Psoas muscle (tissue), 8 donors: Measurements from ENCODE around the gene JAM3. TPM values are rescaled to one million over a fixed set of nuclear protein-coding genes. Genes with fewer than 3 reads are reported as not detected.

Experiments used
- ATAC-seq, 4 donors: fragments of 200-7000 bp; cut with Tn5 transposase; one replicate each; pipeline ENCODE4 v1.9.1; 2020; ENCODE audit warnings: moderate library complexity in 3 of 4, mild to moderate bottlenecking in 2 of 4
- DNase-seq, 2 donors: peaks; one replicate each; pipeline ENCODE4 v3.0.0-alpha.2; 2020
- H3K27ac ChIP-seq: fragments of 200-600 bp; one replicate; pipeline ENCODE4 v1.8.0; 2022
- H3K27me3 ChIP-seq, 3 donors: fragments of 200-600 bp in 1 of 3; one replicate each; pipeline versions ENCODE4 v1.6.1 to v1.8.0; 2013 to 2022; ENCODE audit warnings: low read length in 2 of 3, mild to moderate bottlenecking in 2 of 3, moderate library complexity in 1 of 3; ENCODE audit not compliant: insufficient read depth in 3 of 3
- H3K36me3 ChIP-seq, 2 donors: fragments of 200-600 bp in 1 of 2; one replicate each; pipeline versions ENCODE4 v1.6.1 to v1.8.0; 2013 to 2022; ENCODE audit warnings: low read depth in 1 of 2, mild to moderate bottlenecking in 1 of 2, moderate library complexity in 1 of 2; ENCODE audit not compliant: insufficient read depth in 1 of 2
- H3K4me1 ChIP-seq: fragments of 200-600 bp; one replicate; pipeline ENCODE4 v1.8.0; 2022
- H3K4me3 ChIP-seq: fragments of 200-600 bp; one replicate; pipeline ENCODE4 v1.8.0; 2022; ENCODE audit warnings: mild to moderate bottlenecking
- H3K9me3 ChIP-seq: fragments of 200-600 bp; one replicate; pipeline ENCODE4 v1.8.0; 2022
- CTCF ChIP-seq: fragments of 200-600 bp; IDR thresholded peaks from one replicate; pipeline ENCODE4 v1.8.0; 2022; ENCODE audit warnings: antibody characterized with exemption
- WGBS, 3 donors: extraction: QIAGEN DNeasy Blood & Tissue Kit; methylation state at CpG; one replicate each; pipeline versions ENCODE4 v1.1.6 to v1.1.7; 2013; 5-methylcytosine and 5-hydroxymethylcytosine counted together
- intact Hi-C, 2 donors: fragments of 100-400 bp; cut with DNase I; formaldehyde crosslinking; loops; one replicate each; pipeline versions ENCODE4 v1.11.0 to v1.14.2; 2022
- polyA plus RNA-seq, 3 donors: library from polyadenylated mRNA; stranded (reverse); fragments of 200-250 nt; gene quantifications; one replicate each; pipeline ENCODE4 v1.2.3, GENCODE V29; 2013
- total RNA-seq, 4 donors: library from RNA; stranded (reverse); fragmentation: NEBNext Ultra II Directional in 2 of 4; extraction: Animal tissue kit (Norgen Biotek cat#: 25700) in 2 of 4; gene quantifications; one replicate each; pipeline versions ENCODE4 v1.2.1 to v1.2.4, GENCODE V29; 2021 to 2023
- donor health status: healthy with polysubstance abuse.
- donor health status: DM: no; HTN: no; CAD: no; lungs with moderate emphysema.
- donor health status: Bipolar disorder and iron deficiency.
- donor health status: healthy.
- donor health status: DM: yes; HTN: yes; CAD: no.
- donor health status: DM: no; HTN: no; CAD: no.
- donor health status: DM: no; HTN: no; CAD: no.
- donor health status: DM: yes; HTN: yes; CAD: no.

Gene JAM3
- total and polyA plus RNA-seq, 7 donors = 2.4 to 12.7 (median 5.8) TPM

- intact Hi-C loops = no loop called here
- WGBS, 3 donors = 75 to 80% (median 80%) methylated on average over 4 of the region's 4 CpGs
- Histone ChIP-seq H3K27ac (no peak overlapping the region), H3K4me3 (no peak overlapping the region), H3K36me3 (peaks cover 0 to 86% of the 10 kb centered on the region in 2 donors), H3K9me3 (no peaks in the 10 kb centered on the region), H3K4me1 (no peaks in the 10 kb centered on the region), H3K27me3 (no peaks in the 10 kb centered on the region)
- ATAC-seq (no peak), DNase-seq (no peak)
- no peak for TF ChIP-seq CTCF
These were observed 88.6 kb downstream of the JAM3 start for GRCh38 chr11:134157451-134157850.

GRCh38 chr11:134158023-134158422 is 89.2 kb downstream of the JAM3 start:
- H3K27ac ChIP-seq = no peak overlapping the region
- no peaks in the 10 kb centered on the region for H3K27me3 ChIP-seq
- DNase-seq (no peak), ATAC-seq (no peak)
- H3K4me1 ChIP-seq = no peaks in the 10 kb centered on the region
- no peak for TF ChIP-seq CTCF
- intact Hi-C loops = no loop called here
- H3K4me3 ChIP-seq = no peak overlapping the region
- peaks cover 0 to 81% of the 10 kb centered on the region in 2 donors for H3K36me3 ChIP-seq
- 97% methylated on average over 9 of the region's 9 CpGs for WGBS, 3 donors
- no peaks in the 10 kb centered on the region for H3K9me3 ChIP-seq

- no peak for ATAC-seq
- no peak for TF ChIP-seq CTCF
These were observed 90.8 kb downstream of the JAM3 start for GRCh38 chr11:134159652-134160051.

DNA sequence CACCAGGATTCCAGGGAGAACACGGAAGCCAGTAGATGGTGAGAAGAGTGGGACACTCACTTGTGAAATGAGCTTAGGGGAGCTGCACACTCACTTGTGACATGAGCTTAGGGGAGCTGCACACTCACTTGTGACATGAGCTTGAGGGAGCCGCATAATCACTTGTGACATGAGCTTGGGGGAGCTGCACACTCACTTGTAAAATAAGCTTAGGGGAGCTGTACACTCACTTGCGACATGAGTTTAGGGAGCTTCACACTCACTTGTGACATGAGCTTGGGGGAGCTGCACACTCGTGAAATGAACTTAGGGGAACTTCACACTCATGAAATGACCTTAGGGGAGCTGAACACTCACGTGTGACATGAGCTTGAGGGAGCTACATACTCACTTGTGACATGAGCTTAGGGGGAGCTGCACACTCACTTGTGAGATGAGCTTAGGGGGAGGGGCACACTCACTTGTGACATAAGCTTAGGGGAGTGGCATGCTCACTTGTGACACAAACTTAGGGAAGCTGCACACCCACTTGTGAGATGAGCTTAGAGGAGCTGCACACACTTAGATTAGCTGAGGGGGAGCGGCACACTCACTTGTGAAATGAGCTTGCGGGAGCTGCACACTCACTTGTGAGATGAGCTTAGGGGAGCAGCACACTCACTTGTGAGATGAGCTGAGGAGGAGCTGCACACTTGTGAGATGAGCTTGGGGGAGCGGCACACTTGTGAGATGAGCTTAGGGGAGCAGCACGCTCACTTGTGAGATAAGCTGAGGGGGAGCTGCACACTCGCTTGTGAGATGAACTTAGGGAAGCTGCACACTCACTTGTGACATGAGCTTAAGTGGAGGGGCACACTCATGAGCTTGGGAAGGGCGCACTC is 95.9 kb downstream of the JAM3 start:
- Histone ChIP-seq H3K4me3 (no peak overlapping the region), H3K27me3 (no peaks in the 10 kb centered on the region), H3K27ac (no peak overlapping the region), H3K36me3 (peaks cover 0 to 60% of the 10 kb centered on the region in 2 donors), H3K9me3 (no peaks in the 10 kb centered on the region), H3K4me1 (no peaks in the 10 kb centered on the region)
- TF ChIP-seq CTCF = no peak
- intact Hi-C loops = no loop called here
- no peak for ATAC-seq
- 91 to 98% (median 97%) methylated on average over 11 of the region's 11 CpGs for WGBS, 3 donors
- no peak for DNase-seq

More at GRCh38 chr11:134159652-134160051, 90.8 kb downstream of the JAM3 start:
- H3K9me3 ChIP-seq = no peaks in the 10 kb centered on the region
- peaks cover 0 to 79% of the 10 kb centered on the region in 2 donors for H3K36me3 ChIP-seq
- no peak overlapping the region for H3K27ac ChIP-seq
- WGBS, 3 donors = 91 to 93% (median 93%) methylated on average over 9 of the region's 9 CpGs
- no peak for DNase-seq
- intact Hi-C loops = no loop called here
- H3K4me1 ChIP-seq = no peaks in the 10 kb centered on the region
- H3K27me3 ChIP-seq = no peaks in the 10 kb centered on the region
- no peak overlapping the region for H3K4me3 ChIP-seq
